Neural progenitor cell (in vitro differentiated cells): ENCODE data around the gene COX7A2L. TPM values are rescaled to one million over a fixed set of nuclear protein-coding genes. Genes with fewer than 3 reads are reported as not detected.

Experiments used
- DNase-seq: peaks from one replicate; pipeline ENCODE4 v3.0.0-alpha.2; 2016; ENCODE audit warnings: low spot score
- H2AFZ ChIP-seq: fragments of 200-600 bp; sonication (generic); replicated peaks from 2 replicates; pipeline ENCODE4 v1.6.1; 2016; ENCODE audit warnings: antibody characterized with exemption
- H3F3A ChIP-seq: fragments of 200-600 bp; sonication (generic); 2 replicates; pipeline ENCODE4 v1.6.1; 2016; ENCODE audit warnings: antibody characterized with exemption, low read depth
- H3K27ac ChIP-seq: fragments of 200-600 bp; sonication (generic); 2 replicates; pipeline ENCODE4 v1.5.1; 2016; ENCODE audit warnings: mild to moderate bottlenecking
- H3K27me3 ChIP-seq: fragments of 200-600 bp; sonication (generic); 2 replicates; pipeline ENCODE4 v1.6.1; 2016; ENCODE audit warnings: mild to moderate bottlenecking, moderate library complexity
- H3K36me3 ChIP-seq: fragments of 200-600 bp; sonication (generic); 2 replicates; pipeline ENCODE4 v1.5.1; 2016
- H3K4me1 ChIP-seq: fragments of 200-600 bp; sonication (generic); 2 replicates; pipeline ENCODE4 v1.6.1; 2016; ENCODE audit warnings: mixed run types
- H3K4me2 ChIP-seq: fragments of 200-600 bp; sonication (generic); 2 replicates; pipeline ENCODE4 v1.6.1; 2016
- H3K4me3 ChIP-seq: fragments of 200-600 bp; sonication (generic); 2 replicates; pipeline ENCODE4 v1.5.1; 2016
- H3K79me2 ChIP-seq: fragments of 200-600 bp; sonication (generic); 2 replicates; pipeline ENCODE4 v1.6.1; 2016; ENCODE audit warnings: low read depth
- H3K9ac ChIP-seq: fragments of 200-600 bp; sonication (generic); 2 replicates; pipeline ENCODE4 v1.6.1; 2016
- H3K9me3 ChIP-seq: fragments of 200-600 bp; sonication (generic); 2 replicates; pipeline ENCODE4 v1.5.1; 2016; ENCODE audit warnings: low read depth
- H4K20me1 ChIP-seq: fragments of 200-600 bp; sonication (generic); 2 replicates; pipeline ENCODE4 v1.6.1; 2016; ENCODE audit warnings: low read depth
- H3K27ac Mint-ChIP-seq: 3 replicates; pipeline ENCODE4 v1.8.0; 2021; ENCODE audit warnings: mixed read lengths
- H3K27me3 Mint-ChIP-seq: 2 replicates; pipeline ENCODE4 v1.8.0; 2022; ENCODE audit warnings: low read depth, mild to moderate bottlenecking, inconsistent platforms, moderate library complexity, mixed read lengths; ENCODE audit not compliant: insufficient read depth
- H3K36me3 Mint-ChIP-seq: 3 replicates; pipeline ENCODE4 v1.8.0; 2021; ENCODE audit warnings: mixed read lengths
- H3K4me1 Mint-ChIP-seq: 3 replicates; pipeline ENCODE4 v1.8.0; 2021; ENCODE audit warnings: mixed read lengths
- H3K4me3 Mint-ChIP-seq: 3 replicates; pipeline ENCODE4 v1.8.0; 2021; ENCODE audit warnings: mild to moderate bottlenecking, moderate library complexity, mixed read lengths
- H3K9me3 Mint-ChIP-seq: 3 replicates; pipeline ENCODE4 v1.8.0; 2020; ENCODE audit warnings: mixed read lengths
- EZH2 ChIP-seq: fragments of 200-600 bp; sonication (generic); IDR thresholded peaks from 2 replicates; pipeline ENCODE4 v1.6.1; 2017; ENCODE audit warnings: antibody characterized with exemption, mild to moderate bottlenecking, moderate library complexity
- EZH2phosphoT487 ChIP-seq: fragments of 200-600 bp; sonication (generic); IDR thresholded peaks from 2 replicates; pipeline ENCODE4 v1.6.1; 2017; ENCODE audit warnings: antibody characterized with exemption
- total RNA-seq: library from RNA; depleted of rRNA; stranded (reverse); fragments of >200 nt; gene quantifications from 2 replicates; pipeline ENCODE4 v1.2.3, GENCODE V29; 2015; ENCODE audit warnings: low replicate concordance
- TF ChIP-seq, protein P1 (sequence below): fragments of 200-600 bp; sonication (generic); IDR thresholded peaks from 2 replicates; pipeline ENCODE4 v1.5.1; 2017; ENCODE audit warnings: antibody characterized with exemption, mild to moderate bottlenecking

COX7A2L gene
- total RNA-seq, 1 donor from 2014 or later: 292 TPM

DNA sequence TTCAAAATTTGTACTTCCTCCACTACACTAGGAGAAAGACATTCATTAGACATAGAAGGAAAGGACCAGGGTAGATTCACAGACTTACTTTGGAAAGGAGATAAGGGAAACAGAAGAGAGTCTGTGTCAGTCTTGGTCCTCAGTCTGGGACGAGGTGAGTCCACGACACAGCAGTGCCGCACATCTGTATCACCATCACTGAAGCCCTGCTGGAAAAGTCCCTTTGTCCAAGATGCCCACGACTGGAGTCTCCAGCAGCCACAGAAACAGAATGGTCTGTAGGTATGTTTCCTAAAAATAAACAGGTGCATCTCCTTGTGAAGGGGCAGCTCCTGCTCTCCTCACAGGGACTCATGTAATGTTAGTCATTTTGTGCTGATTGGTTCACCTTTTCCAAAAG lies 27.4 kb downstream of the COX7A2L start:
- Histone ChIP-seq H3F3A (peaks cover 6% of the 10 kb centered on the region), H3K36me3 (peaks cover 1% of the 10 kb centered on the region), H3K9me3 (no peaks in the 10 kb centered on the region), H2AFZ (no peak overlapping the region), H3K27me3 (no peaks in the 10 kb centered on the region), H4K20me1 (peaks cover 8% of the 10 kb centered on the region), H3K4me2 (no peak overlapping the region), H3K4me1 (peaks cover 10% of the 10 kb centered on the region), H3K79me2 (no peaks in the 10 kb centered on the region), H3K27ac (no peak overlapping the region), H3K9ac (no peak overlapping the region), H3K4me3 (no peak overlapping the region)
- H3K36me3 Mint-ChIP-seq: peaks cover 44% of the 10 kb centered on the region
- peaks cover 2% of the 10 kb centered on the region for H3K27me3 Mint-ChIP-seq
- peaks cover 16% of the 10 kb centered on the region for H3K4me1 Mint-ChIP-seq
- no peak overlapping the region for H3K27ac Mint-ChIP-seq
- TF ChIP-seq, protein P1, sequence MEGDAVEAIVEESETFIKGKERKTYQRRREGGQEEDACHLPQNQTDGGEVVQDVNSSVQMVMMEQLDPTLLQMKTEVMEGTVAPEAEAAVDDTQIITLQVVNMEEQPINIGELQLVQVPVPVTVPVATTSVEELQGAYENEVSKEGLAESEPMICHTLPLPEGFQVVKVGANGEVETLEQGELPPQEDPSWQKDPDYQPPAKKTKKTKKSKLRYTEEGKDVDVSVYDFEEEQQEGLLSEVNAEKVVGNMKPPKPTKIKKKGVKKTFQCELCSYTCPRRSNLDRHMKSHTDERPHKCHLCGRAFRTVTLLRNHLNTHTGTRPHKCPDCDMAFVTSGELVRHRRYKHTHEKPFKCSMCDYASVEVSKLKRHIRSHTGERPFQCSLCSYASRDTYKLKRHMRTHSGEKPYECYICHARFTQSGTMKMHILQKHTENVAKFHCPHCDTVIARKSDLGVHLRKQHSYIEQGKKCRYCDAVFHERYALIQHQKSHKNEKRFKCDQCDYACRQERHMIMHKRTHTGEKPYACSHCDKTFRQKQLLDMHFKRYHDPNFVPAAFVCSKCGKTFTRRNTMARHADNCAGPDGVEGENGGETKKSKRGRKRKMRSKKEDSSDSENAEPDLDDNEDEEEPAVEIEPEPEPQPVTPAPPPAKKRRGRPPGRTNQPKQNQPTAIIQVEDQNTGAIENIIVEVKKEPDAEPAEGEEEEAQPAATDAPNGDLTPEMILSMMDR: no peak
- TF ChIP-seq EZH2: no peak
- TF ChIP-seq EZH2phosphoT487: no peak
- no peak overlapping the region for H3K4me3 Mint-ChIP-seq
- DNase-seq: no peak
- H3K9me3 Mint-ChIP-seq: peaks cover 2% of the 10 kb centered on the region

DNA sequence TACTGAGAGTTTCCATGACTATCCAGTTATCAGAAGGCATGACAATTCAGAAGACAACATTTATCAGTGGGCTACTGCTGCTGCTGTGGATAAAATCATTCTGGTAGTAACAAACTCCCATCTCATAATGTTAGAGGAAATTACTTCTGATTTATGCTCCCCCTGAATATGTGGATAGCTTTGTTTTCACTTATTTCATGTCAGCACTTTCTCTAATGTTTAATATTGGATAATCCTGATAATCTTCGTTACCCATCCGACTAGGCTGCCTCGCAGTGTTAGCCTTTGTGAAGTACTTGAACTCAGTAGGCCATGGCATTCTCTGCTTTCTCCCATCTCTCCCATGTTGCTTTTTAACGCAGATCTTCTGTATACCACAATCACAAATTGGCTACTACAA lies 28.4 kb downstream of the COX7A2L start:
- H3F3A ChIP-seq: peaks cover 15% of the 10 kb centered on the region
- DNase-seq: no peak
- no peak overlapping the region for H3K27ac Mint-ChIP-seq

DNA sequence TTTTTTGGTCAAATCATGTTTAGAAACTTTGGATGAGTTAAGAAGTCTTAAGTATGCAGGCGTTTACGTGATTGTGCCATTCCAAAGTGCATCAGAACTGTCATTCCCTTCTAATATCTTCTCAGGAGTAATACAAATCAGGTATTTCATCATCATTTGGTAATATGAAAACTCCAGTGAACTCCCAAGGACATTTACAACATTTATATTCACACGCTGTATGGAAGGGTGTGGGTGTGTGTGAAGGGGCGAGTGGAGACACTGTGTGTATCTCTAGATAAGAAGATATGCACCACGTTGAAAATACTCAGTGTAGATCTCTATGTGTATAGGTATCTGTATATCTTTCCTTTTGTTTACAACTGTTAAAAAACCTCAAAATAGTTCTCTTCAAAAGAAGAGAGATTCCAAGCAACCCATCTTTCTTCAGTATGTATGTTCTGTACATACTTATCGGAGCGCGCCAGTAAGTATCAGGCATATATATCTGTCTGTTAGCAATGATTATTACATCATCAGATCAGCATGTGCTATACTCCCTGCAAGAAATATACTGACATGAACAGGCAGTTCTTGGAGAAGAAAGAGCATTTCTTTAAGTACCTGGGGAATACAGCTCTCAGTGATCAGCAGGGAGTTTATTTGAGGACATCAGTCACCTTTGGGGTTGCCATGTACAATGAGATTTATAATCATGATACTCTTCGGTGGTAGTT lies 29.3 kb downstream of the COX7A2L start:
- H3K36me3 Mint-ChIP-seq: peaks cover 28% of the 10 kb centered on the region
- no peak overlapping the region for H2AFZ ChIP-seq
- H3K27me3 ChIP-seq: no peaks in the 10 kb centered on the region
- peaks cover 10% of the 10 kb centered on the region for H3K4me1 ChIP-seq
- peaks cover 6% of the 10 kb centered on the region for H4K20me1 ChIP-seq
- no peak overlapping the region for H3K27ac Mint-ChIP-seq
- no peak overlapping the region for H3K4me3 ChIP-seq
- peaks cover 4% of the 10 kb centered on the region for H3K36me3 ChIP-seq
- peaks cover 15% of the 10 kb centered on the region for H3K4me1 Mint-ChIP-seq
- no peak overlapping the region for H3K27ac ChIP-seq
- no peaks in the 10 kb centered on the region for H3K9me3 ChIP-seq
- H3K9ac ChIP-seq: no peak overlapping the region
- no peaks in the 10 kb centered on the region for H3K79me2 ChIP-seq
- TF ChIP-seq EZH2 (no peak), EZH2phosphoT487 (no peak)
- TF ChIP-seq, protein P1: no peak
- DNase-seq: no peak
- no peaks in the 10 kb centered on the region for H3K9me3 Mint-ChIP-seq
- H3K4me3 Mint-ChIP-seq: no peak overlapping the region
- no peak overlapping the region for H3K4me2 ChIP-seq
- peaks cover 17% of the 10 kb centered on the region for H3F3A ChIP-seq
- no peaks in the 10 kb centered on the region for H3K27me3 Mint-ChIP-seq

More for the DNA sequence above, 28.4 kb downstream of the COX7A2L start:
- peaks cover 4% of the 10 kb centered on the region for H3K36me3 ChIP-seq
- no peak overlapping the region for H3K9ac ChIP-seq
- H3K27me3 ChIP-seq: no peaks in the 10 kb centered on the region
- no peak overlapping the region for H3K4me2 ChIP-seq
- H4K20me1 ChIP-seq: peaks cover 8% of the 10 kb centered on the region
- H3K79me2 ChIP-seq: no peaks in the 10 kb centered on the region
- H3K27me3 Mint-ChIP-seq: peaks cover 2% of the 10 kb centered on the region
- H2AFZ ChIP-seq: no peak overlapping the region
- H3K4me3 ChIP-seq: no peak overlapping the region
- TF ChIP-seq EZH2phosphoT487 (no peak), EZH2 (no peak)
- TF ChIP-seq, protein P1: no peak
- no peak overlapping the region for H3K4me3 Mint-ChIP-seq
- no peak overlapping the region for H3K27ac ChIP-seq
- peaks cover 10% of the 10 kb centered on the region for H3K4me1 ChIP-seq
- peaks cover 35% of the 10 kb centered on the region for H3K36me3 Mint-ChIP-seq
- H3K4me1 Mint-ChIP-seq: peaks cover 16% of the 10 kb centered on the region
- H3K9me3 ChIP-seq: no peaks in the 10 kb centered on the region
- H3K9me3 Mint-ChIP-seq: peaks cover 2% of the 10 kb centered on the region
